ENCODE results near the gene FGF7.
"Not testable (repeated sequence)": the region's sequence is repeated elsewhere in the genome, so short reads cannot be mapped to it uniquely, and the experiment has no call there.

FGF7 gene

GRCh38 chr15:49464522-49464921 lies 41.5 kb downstream of the FGF7 start:
- Histone ChIP-seq H3K9me3 (ENCODE audit: control insufficient read depth, low read length) (no peaks in the 10 kb centered on the region), H3K27ac (ENCODE audit: insufficient read depth, low read length, poor library complexity, severe bottlenecking) (no peak overlapping the region), H3K36me3 (ENCODE audit: control insufficient read depth, insufficient read depth, low read length) (no peaks in the 10 kb centered on the region), H3K27me3 (replicated peaks; ENCODE audit: control insufficient read depth, insufficient read depth, low read length, poor library complexity, severe bottlenecking) (no peaks in the 10 kb centered on the region), H3K4me3 (ENCODE audit: insufficient read depth, low read depth, low read length, poor library complexity, severe bottlenecking) (no peak overlapping the region), H3K4me1 (ENCODE audit: control insufficient read depth, insufficient read depth, low read length, poor library complexity, severe bottlenecking) (no peaks in the 10 kb centered on the region)
- no peak for DNase-seq

- H3K27me3 ChIP-seq (replicated peaks; ENCODE audit: control insufficient read depth, insufficient read depth, low read length, poor library complexity, severe bottlenecking) = no peaks in the 10 kb centered on the region
- H3K36me3 ChIP-seq (ENCODE audit: control insufficient read depth, insufficient read depth, low read length) = no peaks in the 10 kb centered on the region
- no peak overlapping the region for H3K4me3 ChIP-seq (ENCODE audit: insufficient read depth, low read depth, low read length, poor library complexity, severe bottlenecking)
- no peak overlapping the region for H3K27ac ChIP-seq (ENCODE audit: insufficient read depth, low read length, poor library complexity, severe bottlenecking)
- DNase-seq = no peak
- H3K9me3 ChIP-seq (ENCODE audit: control insufficient read depth, low read length) = no peaks in the 10 kb centered on the region
- H3K4me1 ChIP-seq (ENCODE audit: control insufficient read depth, insufficient read depth, low read length, poor library complexity, severe bottlenecking) = no peaks in the 10 kb centered on the region
These were observed 43.1 kb downstream of the FGF7 start for GRCh38 chr15:49466119-49466518.

DNA sequence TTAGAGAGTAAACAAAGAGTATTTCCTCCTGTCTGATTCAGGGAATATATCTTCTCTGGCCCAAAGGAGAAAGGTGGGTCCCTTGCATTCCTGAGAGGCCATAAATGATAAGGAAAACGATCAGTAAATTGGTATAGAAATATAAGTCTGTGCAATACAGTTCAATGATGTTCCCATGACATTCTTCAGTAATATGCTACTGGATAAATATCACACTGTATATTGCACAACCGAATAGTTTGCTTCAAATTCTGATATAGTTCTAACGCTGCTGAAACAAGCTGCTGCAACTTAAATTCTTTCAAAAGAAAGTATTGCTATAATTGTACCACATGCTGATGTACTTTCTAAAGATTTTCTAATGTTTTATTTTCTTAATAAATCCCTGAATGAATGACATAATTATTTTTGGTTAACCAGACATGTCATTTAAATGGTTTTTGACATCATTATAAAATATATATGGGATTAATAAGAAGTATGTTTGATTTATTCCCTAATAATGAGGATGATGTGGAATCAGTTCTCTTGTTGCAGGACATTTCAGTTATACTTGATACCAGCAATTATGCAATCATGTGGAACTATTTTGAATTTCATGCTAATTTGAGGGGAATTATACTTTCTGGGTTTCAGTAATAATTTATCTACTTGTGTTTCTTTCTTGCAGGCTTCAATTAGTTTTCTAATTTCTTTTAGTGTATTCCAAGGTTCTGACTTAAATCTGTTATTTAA lies 44.9 kb downstream of the FGF7 start:
- no peak for DNase-seq
- no peaks in the 10 kb centered on the region for H3K27me3 ChIP-seq (replicated peaks; ENCODE audit: control insufficient read depth, insufficient read depth, low read length, poor library complexity, severe bottlenecking)
- H3K36me3 ChIP-seq (ENCODE audit: control insufficient read depth, insufficient read depth, low read length) = no peaks in the 10 kb centered on the region
- H3K27ac ChIP-seq (ENCODE audit: insufficient read depth, low read length, poor library complexity, severe bottlenecking) = no peak overlapping the region
- H3K4me3 ChIP-seq (ENCODE audit: insufficient read depth, low read depth, low read length, poor library complexity, severe bottlenecking) = no peak overlapping the region
- H3K4me1 ChIP-seq (ENCODE audit: control insufficient read depth, insufficient read depth, low read length, poor library complexity, severe bottlenecking) = no peaks in the 10 kb centered on the region
- no peaks in the 10 kb centered on the region for H3K9me3 ChIP-seq (ENCODE audit: control insufficient read depth, low read length)

GRCh38 chr15:49468481-49468839 lies 45.4 kb downstream of the FGF7 start:
- DNase-seq = no peak
- Histone ChIP-seq H3K9me3 (ENCODE audit: control insufficient read depth, low read length) (no peaks in the 10 kb centered on the region), H3K4me3 (ENCODE audit: insufficient read depth, low read depth, low read length, poor library complexity, severe bottlenecking) (no peak overlapping the region), H3K27me3 (replicated peaks; ENCODE audit: control insufficient read depth, insufficient read depth, low read length, poor library complexity, severe bottlenecking) (no peaks in the 10 kb centered on the region), H3K4me1 (ENCODE audit: control insufficient read depth, insufficient read depth, low read length, poor library complexity, severe bottlenecking) (no peaks in the 10 kb centered on the region), H3K36me3 (ENCODE audit: control insufficient read depth, insufficient read depth, low read length) (no peaks in the 10 kb centered on the region), H3K27ac (ENCODE audit: insufficient read depth, low read length, poor library complexity, severe bottlenecking) (no peak overlapping the region)

DNA sequence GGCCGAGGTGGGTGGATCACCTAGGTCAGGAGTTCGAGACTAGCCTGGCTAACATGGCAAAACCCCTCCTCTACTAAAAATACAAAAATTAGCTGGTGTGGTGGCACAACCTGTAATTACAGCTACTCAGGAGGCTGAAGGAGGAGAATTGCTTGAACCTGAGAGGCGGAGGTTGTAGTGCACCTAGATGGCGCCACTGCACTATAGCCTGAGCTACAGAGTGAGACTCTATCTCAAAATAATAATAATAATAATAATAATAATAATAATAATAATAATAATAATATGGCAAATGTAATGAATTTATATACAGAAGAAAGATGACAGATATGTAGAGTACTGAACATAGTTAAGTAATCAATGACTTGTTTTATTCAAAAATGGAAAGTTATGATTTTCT lies 48.2 kb downstream of the FGF7 start:
- H3K36me3 ChIP-seq (ENCODE audit: control insufficient read depth, insufficient read depth, low read length); H3K4me1 ChIP-seq (ENCODE audit: control insufficient read depth, insufficient read depth, low read length, poor library complexity, severe bottlenecking); H3K27ac ChIP-seq (ENCODE audit: insufficient read depth, low read length, poor library complexity, severe bottlenecking); DNase-seq; H3K4me3 ChIP-seq (ENCODE audit: insufficient read depth, low read depth, low read length, poor library complexity, severe bottlenecking); H3K27me3 ChIP-seq (replicated peaks; ENCODE audit: control insufficient read depth, insufficient read depth, low read length, poor library complexity, severe bottlenecking); H3K9me3 ChIP-seq (ENCODE audit: control insufficient read depth, low read length): not testable (repeated sequence)

GRCh38 chr15:49471733-49472132 lies 48.7 kb downstream of the FGF7 start:
- Histone ChIP-seq H3K27ac (ENCODE audit: insufficient read depth, low read length, poor library complexity, severe bottlenecking) (no peak overlapping the region), H3K9me3 (ENCODE audit: control insufficient read depth, low read length) (no peaks in the 10 kb centered on the region)
- peak in 1 of 3 donors; percentile 4 for DNase-seq

GRCh38 chr15:49472338-49472737 lies 49.3 kb downstream of the FGF7 start:
- no peak for DNase-seq
- no peaks in the 10 kb centered on the region for H3K27me3 ChIP-seq (replicated peaks; ENCODE audit: control insufficient read depth, insufficient read depth, low read length, poor library complexity, severe bottlenecking)
- no peak overlapping the region for H3K27ac ChIP-seq (ENCODE audit: insufficient read depth, low read length, poor library complexity, severe bottlenecking)
- H3K9me3 ChIP-seq (ENCODE audit: control insufficient read depth, low read length) = no peaks in the 10 kb centered on the region
- no peak overlapping the region for H3K4me3 ChIP-seq (ENCODE audit: insufficient read depth, low read depth, low read length, poor library complexity, severe bottlenecking)
- H3K36me3 ChIP-seq (ENCODE audit: control insufficient read depth, insufficient read depth, low read length) = no peaks in the 10 kb centered on the region
- H3K4me1 ChIP-seq (ENCODE audit: control insufficient read depth, insufficient read depth, low read length, poor library complexity, severe bottlenecking) = no peaks in the 10 kb centered on the region

More at GRCh38 chr15:49471733-49472132, 48.7 kb downstream of the FGF7 start:
- Histone ChIP-seq H3K36me3 (ENCODE audit: control insufficient read depth, insufficient read depth, low read length) (no peaks in the 10 kb centered on the region), H3K4me1 (ENCODE audit: control insufficient read depth, insufficient read depth, low read length, poor library complexity, severe bottlenecking) (no peaks in the 10 kb centered on the region), H3K4me3 (ENCODE audit: insufficient read depth, low read depth, low read length, poor library complexity, severe bottlenecking) (no peak overlapping the region), H3K27me3 (replicated peaks; ENCODE audit: control insufficient read depth, insufficient read depth, low read length, poor library complexity, severe bottlenecking) (no peaks in the 10 kb centered on the region)

GRCh38 chr15:49473031-49473430 lies 50.0 kb downstream of the FGF7 start:
- Histone ChIP-seq H3K9me3 (ENCODE audit: control insufficient read depth, low read length) (no peaks in the 10 kb centered on the region), H3K27me3 (replicated peaks; ENCODE audit: control insufficient read depth, insufficient read depth, low read length, poor library complexity, severe bottlenecking) (no peaks in the 10 kb centered on the region), H3K27ac (ENCODE audit: insufficient read depth, low read length, poor library complexity, severe bottlenecking) (no peak overlapping the region), H3K4me3 (ENCODE audit: insufficient read depth, low read depth, low read length, poor library complexity, severe bottlenecking) (no peak overlapping the region), H3K4me1 (ENCODE audit: control insufficient read depth, insufficient read depth, low read length, poor library complexity, severe bottlenecking) (no peaks in the 10 kb centered on the region), H3K36me3 (ENCODE audit: control insufficient read depth, insufficient read depth, low read length) (no peaks in the 10 kb centered on the region)
- DNase-seq = no peak

GRCh38 chr15:49478021-49478420 lies 55.0 kb downstream of the FGF7 start:
- not testable (repeated sequence) for H3K4me3 ChIP-seq (ENCODE audit: insufficient read depth, low read depth, low read length, poor library complexity, severe bottlenecking); DNase-seq; H3K27me3 ChIP-seq (replicated peaks; ENCODE audit: control insufficient read depth, insufficient read depth, low read length, poor library complexity, severe bottlenecking); H3K27ac ChIP-seq (ENCODE audit: insufficient read depth, low read length, poor library complexity, severe bottlenecking); H3K9me3 ChIP-seq (ENCODE audit: control insufficient read depth, low read length); H3K4me1 ChIP-seq (ENCODE audit: control insufficient read depth, insufficient read depth, low read length, poor library complexity, severe bottlenecking); H3K36me3 ChIP-seq (ENCODE audit: control insufficient read depth, insufficient read depth, low read length)

- not testable (repeated sequence) for H3K4me3 ChIP-seq (ENCODE audit: insufficient read depth, low read depth, low read length, poor library complexity, severe bottlenecking); DNase-seq; H3K36me3 ChIP-seq (ENCODE audit: control insufficient read depth, insufficient read depth, low read length); H3K27me3 ChIP-seq (replicated peaks; ENCODE audit: control insufficient read depth, insufficient read depth, low read length, poor library complexity, severe bottlenecking); H3K9me3 ChIP-seq (ENCODE audit: control insufficient read depth, low read length); H3K4me1 ChIP-seq (ENCODE audit: control insufficient read depth, insufficient read depth, low read length, poor library complexity, severe bottlenecking); H3K27ac ChIP-seq (ENCODE audit: insufficient read depth, low read length, poor library complexity, severe bottlenecking)
These were observed 55.9 kb downstream of the FGF7 start for GRCh38 chr15:49478982-49479381.

Measured in effector memory CD4-positive, alpha-beta T cell (primary cell).